Upper lobe of left lung (tissue), 6 donors: ENCODE results near the gene GPR15LG. TPM values are rescaled to one million over a fixed set of nuclear protein-coding genes. Genes with fewer than 3 reads are reported as not detected.

Experiments used
- ATAC-seq, 2 donors: fragments of 200-7000 bp; cut with Tn5 transposase; one replicate each; pipeline ENCODE4 v1.9.1; 2022; ENCODE audit warnings: mild to moderate bottlenecking in 2 of 2, moderate library complexity in 2 of 2; ENCODE audit not compliant: low FRiP score in 2 of 2
- DNase-seq, 2 donors: peaks; one replicate each; pipeline ENCODE4 v3.0.0-alpha.2; 2019 to 2020
- H3K27ac ChIP-seq, 4 donors: fragments of 200-600 bp; sonication (generic); one replicate each; pipeline ENCODE4 v1.5.1; 2016 to 2019
- H3K27me3 ChIP-seq, 4 donors: fragments of 200-600 bp; sonication (generic); one replicate each; pipeline ENCODE4 v1.5.1; 2017 to 2019
- H3K36me3 ChIP-seq, 4 donors: fragments of 200-600 bp; sonication (generic); one replicate each; pipeline ENCODE4 v1.5.1; 2016 to 2019
- H3K4me1 ChIP-seq, 4 donors: fragments of 200-600 bp; sonication (generic); one replicate each; pipeline ENCODE4 v1.5.1; 2018 to 2019
- H3K4me3 ChIP-seq, 4 donors: fragments of 200-600 bp; sonication (generic); one replicate each; pipeline ENCODE4 v1.5.1; 2017 to 2019; ENCODE audit warnings: mild to moderate bottlenecking in 2 of 4, moderate library complexity in 1 of 4
- H3K9me3 ChIP-seq, 4 donors: fragments of 200-600 bp; sonication (generic); one replicate each; pipeline ENCODE4 v1.5.1; 2018 to 2019
- EP300 ChIP-seq, 4 donors: sonication (generic); formaldehyde crosslinking; IDR thresholded peaks; one replicate each; pipeline ENCODE4 v1.5.1; 2017; ENCODE audit warnings: antibody characterized with exemption in 4 of 4, control low read depth in 2 of 4
- POLR2A ChIP-seq, 4 donors: fragments of 450-650 bp; IDR thresholded peaks; one replicate each; pipeline ENCODE4 v1.5.1; 2016 to 2017; ENCODE audit warnings: antibody characterized with exemption in 4 of 4, mild to moderate bottlenecking in 2 of 4
- POLR2AphosphoS5 ChIP-seq, 2 donors: sonication (generic); formaldehyde crosslinking; IDR thresholded peaks; one replicate each; pipeline ENCODE4 v1.5.1; 2017; ENCODE audit warnings: antibody characterized with exemption in 2 of 2
- WGBS, 2 donors: methylation state at CpG; one replicate each; pipeline ENCODE4 v1.1.5; 2017 to 2018; 5-methylcytosine and 5-hydroxymethylcytosine counted together
- total RNA-seq, 6 donors: library from RNA; depleted of rRNA in 4 of 6; stranded (reverse); fragments of >200 nt in 4 of 6; gene quantifications; one replicate each; pipeline versions ENCODE4 v1.1.0 to v1.2.1, GENCODE V29; 2016 to 2021
- TF ChIP-seq, protein P1 (sequence below), 6 experiments: fragments of 450-650 bp in 4 of 6; fragments of 200-600 bp in 2 of 6; sonication (generic) in 2 of 6; IDR thresholded peaks; one replicate each; pipeline ENCODE4 v1.5.1; 2016 to 2019; ENCODE audit warnings: antibody characterized with exemption in 6 of 6
- donor health status: DM: no; HTN: no; CAD: no; lungs with moderate emphysema.
- donor health status: DM: no; HTN: yes; CAD: no; lungs with severe emphysema.

The GPR15LG gene
- total RNA-seq, 6 donors from 2014 or later = 0.37 TPM; not detected in 5

DNA sequence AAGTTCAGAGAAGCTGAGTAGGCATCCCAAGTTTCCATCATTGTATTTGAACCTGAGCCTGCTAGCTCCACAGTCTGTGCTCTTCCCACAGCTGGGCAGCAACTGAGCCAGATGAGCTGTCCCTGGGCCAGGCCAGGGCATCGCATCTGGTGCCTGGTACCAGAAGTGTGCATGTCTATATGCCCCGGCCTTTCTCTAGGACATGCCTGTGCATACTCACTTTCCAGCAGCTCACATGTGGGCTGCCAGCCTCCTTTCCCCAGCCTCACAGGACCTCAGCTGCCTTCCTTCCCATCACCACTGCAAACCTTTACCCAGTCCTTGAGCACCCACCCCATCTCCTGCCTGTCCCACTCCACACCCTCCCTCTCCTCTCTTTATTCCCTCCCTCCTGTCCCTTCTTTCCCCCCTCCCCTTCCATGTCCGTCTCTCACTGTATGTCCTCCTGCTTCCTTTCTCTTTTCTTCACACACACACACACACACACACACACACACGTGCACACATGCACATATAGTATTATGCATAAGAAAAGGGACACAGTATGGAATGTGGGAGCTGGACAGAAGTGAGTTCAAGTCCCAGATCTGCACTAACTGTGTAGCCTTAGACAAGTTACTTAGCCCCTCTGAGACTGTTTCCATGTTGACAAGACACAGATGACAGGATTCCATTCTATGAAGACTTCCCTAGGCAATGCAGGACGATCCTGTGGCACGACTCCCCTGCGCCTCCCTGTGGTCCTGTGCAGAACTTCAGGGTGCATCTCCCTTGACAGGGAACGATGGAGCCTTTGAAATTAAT, 31.6 kb downstream of the GPR15LG start:
- DNase-seq (peak in 1 of 2 donors; percentile 46), ATAC-seq (peak; percentile 49 to 61)
- 31 to 35% methylated on average over 8 of the region's 8 CpGs for WGBS, 2 donors

DNA sequence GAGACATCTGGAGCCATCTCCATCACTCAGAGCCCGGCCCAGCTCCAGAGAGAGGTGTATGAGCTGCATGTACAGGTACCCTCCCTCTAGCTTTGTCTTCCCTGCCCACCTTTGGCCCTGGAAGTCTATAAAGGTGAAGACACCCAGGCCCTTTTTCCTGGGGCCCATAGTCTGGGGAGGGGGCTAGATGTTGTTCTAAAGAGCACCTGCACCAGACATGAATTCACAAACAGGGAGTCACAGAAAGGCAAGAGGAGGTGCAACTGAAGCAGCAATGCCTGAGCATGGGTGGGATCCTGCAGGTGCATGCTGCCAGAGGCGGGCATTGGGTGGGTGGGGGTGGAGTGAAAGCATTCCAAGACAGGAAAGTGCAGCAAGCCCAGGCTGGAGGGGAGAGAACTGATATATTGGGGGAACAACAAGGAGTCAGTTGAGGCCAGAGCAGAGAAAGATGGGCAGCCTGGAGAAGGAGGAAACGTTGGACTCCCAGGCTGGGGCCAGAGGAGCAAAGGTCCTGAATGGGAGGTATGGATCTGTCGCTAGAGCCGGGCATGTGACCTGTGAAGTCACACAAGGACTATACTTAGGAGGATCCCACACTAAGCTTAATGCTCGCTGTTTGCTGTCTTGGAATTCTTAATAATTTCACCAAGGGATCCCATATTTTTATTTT, 32.4 kb downstream of the GPR15LG start:
- 67 to 72% methylated on average over 6 of the region's 6 CpGs for WGBS, 2 donors
- Histone ChIP-seq H3K36me3 (no peaks in the 10 kb centered on the region), H3K4me1 (no peaks in the 10 kb centered on the region), H3K27me3 (no peaks in the 10 kb centered on the region), H3K9me3 (no peaks in the 10 kb centered on the region), H3K27ac (no peak overlapping the region), H3K4me3 (no peak overlapping the region)
- ATAC-seq (no peak), DNase-seq (no peak)
- TF ChIP-seq EP300 (IDR thresholded peaks at IDR 0.05) (no peak), POLR2AphosphoS5 (IDR thresholded peaks at IDR 0.05) (no peak)

More for the DNA sequence above, 31.6 kb downstream of the GPR15LG start:
- Histone ChIP-seq H3K27me3 (no peaks in the 10 kb centered on the region), H3K36me3 (no peaks in the 10 kb centered on the region), H3K27ac (no peak overlapping the region), H3K9me3 (no peaks in the 10 kb centered on the region), H3K4me3 (no peak overlapping the region), H3K4me1 (no peaks in the 10 kb centered on the region)
- TF ChIP-seq, protein P1, sequence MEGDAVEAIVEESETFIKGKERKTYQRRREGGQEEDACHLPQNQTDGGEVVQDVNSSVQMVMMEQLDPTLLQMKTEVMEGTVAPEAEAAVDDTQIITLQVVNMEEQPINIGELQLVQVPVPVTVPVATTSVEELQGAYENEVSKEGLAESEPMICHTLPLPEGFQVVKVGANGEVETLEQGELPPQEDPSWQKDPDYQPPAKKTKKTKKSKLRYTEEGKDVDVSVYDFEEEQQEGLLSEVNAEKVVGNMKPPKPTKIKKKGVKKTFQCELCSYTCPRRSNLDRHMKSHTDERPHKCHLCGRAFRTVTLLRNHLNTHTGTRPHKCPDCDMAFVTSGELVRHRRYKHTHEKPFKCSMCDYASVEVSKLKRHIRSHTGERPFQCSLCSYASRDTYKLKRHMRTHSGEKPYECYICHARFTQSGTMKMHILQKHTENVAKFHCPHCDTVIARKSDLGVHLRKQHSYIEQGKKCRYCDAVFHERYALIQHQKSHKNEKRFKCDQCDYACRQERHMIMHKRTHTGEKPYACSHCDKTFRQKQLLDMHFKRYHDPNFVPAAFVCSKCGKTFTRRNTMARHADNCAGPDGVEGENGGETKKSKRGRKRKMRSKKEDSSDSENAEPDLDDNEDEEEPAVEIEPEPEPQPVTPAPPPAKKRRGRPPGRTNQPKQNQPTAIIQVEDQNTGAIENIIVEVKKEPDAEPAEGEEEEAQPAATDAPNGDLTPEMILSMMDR (IDR thresholded peaks at IDR 0.05) = peak; percentile 29 to 66 (median 56)
- no peak for TF ChIP-seq POLR2A (IDR thresholded peaks at IDR 0.05)

DNA sequence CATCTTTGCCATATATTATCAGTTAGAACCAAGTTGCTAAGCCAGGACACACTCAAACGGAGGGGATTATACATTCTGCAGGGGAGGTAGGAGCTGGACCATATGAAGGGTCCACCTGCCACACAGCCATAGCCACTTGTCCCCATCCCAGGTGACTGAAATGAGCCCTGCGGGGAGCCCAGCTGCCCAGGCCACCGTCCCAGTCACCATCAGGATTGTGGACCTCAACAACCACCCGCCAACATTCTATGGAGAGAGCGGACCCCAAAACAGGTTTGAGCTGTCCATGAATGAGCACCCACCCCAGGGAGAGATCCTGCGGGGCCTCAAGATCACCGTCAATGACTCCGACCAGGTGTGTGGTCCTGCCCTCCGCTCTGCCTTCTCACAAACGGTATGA, 34.4 kb downstream of the GPR15LG start:
- H3K9me3 ChIP-seq = no peaks in the 10 kb centered on the region
- 84 to 89% methylated on average over 7 to 10 of the region's 10 CpGs for WGBS, 2 donors
- H3K27me3 ChIP-seq = no peaks in the 10 kb centered on the region
- H3K4me1 ChIP-seq = no peaks in the 10 kb centered on the region
- no peak for DNase-seq
- TF ChIP-seq, protein P1 (IDR thresholded peaks at IDR 0.05) = no peak
- TF ChIP-seq POLR2AphosphoS5 (IDR thresholded peaks at IDR 0.05) = no peak
- TF ChIP-seq EP300 (IDR thresholded peaks at IDR 0.05) = no peak
- TF ChIP-seq POLR2A (IDR thresholded peaks at IDR 0.05) = no peak
- H3K27ac ChIP-seq = no peak overlapping the region
- H3K4me3 ChIP-seq = no peak overlapping the region
- ATAC-seq = no peak
- no peaks in the 10 kb centered on the region for H3K36me3 ChIP-seq

DNA sequence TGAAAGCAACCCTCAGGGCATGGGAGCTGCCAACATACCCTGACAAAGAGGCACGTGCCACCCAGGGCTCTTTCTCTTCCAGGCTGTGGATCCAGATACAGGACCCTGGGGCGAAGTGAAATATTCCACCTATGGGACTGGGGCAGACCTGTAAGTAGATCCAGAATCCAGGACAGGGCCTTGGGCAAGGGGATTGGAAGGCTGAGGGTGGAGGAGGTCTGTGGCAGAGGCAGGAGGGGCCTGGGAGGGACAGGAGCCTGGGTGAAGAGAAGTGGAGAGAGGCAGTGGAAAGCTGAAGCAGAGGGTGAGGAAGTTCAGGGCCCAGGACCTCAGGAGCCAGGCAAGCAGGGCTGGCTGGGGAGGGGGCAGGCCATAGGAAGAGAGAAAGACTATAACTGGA, 38.0 kb downstream of the GPR15LG start:
- Histone ChIP-seq H3K4me1 (no peaks in the 10 kb centered on the region), H3K27me3 (no peaks in the 10 kb centered on the region), H3K27ac (no peak overlapping the region), H3K4me3 (no peak overlapping the region), H3K9me3 (no peaks in the 10 kb centered on the region), H3K36me3 (no peaks in the 10 kb centered on the region)
- 81 to 88% methylated on average over 2 of the region's 2 CpGs for WGBS, 2 donors
- no peak for DNase-seq
- no peak for ATAC-seq
- TF ChIP-seq POLR2A (IDR thresholded peaks at IDR 0.05) (no peak), POLR2AphosphoS5 (IDR thresholded peaks at IDR 0.05) (no peak), EP300 (IDR thresholded peaks at IDR 0.05) (no peak)
- TF ChIP-seq, protein P1 (IDR thresholded peaks at IDR 0.05) = no peak

DNA sequence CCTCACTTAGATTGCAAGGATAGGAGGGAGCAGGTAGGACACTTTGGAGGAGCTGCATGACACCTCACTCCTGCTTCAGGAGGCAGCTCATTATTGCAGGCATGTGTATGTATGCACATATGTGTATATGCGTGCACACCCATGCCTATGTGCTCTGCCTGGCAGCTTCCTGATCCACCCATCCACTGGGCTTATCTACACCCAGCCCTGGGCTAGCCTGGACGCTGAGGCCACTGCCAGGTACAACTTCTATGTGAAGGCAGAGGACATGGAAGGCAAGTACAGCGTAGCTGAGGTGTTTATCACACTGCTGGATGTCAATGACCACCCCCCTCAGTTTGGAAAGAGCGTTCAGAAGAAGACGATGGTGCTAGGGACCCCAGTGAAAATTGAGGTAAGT, 38.4 kb downstream of the GPR15LG start:
- H3K9me3 ChIP-seq = no peaks in the 10 kb centered on the region
- H3K36me3 ChIP-seq = no peaks in the 10 kb centered on the region
- H3K4me1 ChIP-seq = no peaks in the 10 kb centered on the region
- TF ChIP-seq, protein P1 (IDR thresholded peaks at IDR 0.05) = no peak
- TF ChIP-seq EP300 (IDR thresholded peaks at IDR 0.05) (no peak), POLR2A (IDR thresholded peaks at IDR 0.05) (no peak), POLR2AphosphoS5 (IDR thresholded peaks at IDR 0.05) (no peak)
- no peak overlapping the region for H3K27ac ChIP-seq
- H3K27me3 ChIP-seq = no peaks in the 10 kb centered on the region
- ATAC-seq (no peak), DNase-seq (no peak)
- H3K4me3 ChIP-seq = no peak overlapping the region
- 75 to 83% methylated on average over 5 of the region's 5 CpGs for WGBS, 2 donors
